Neural progenitor cell (in vitro differentiated cells): Measurements from ENCODE around the gene FBXL13.

ENCODE experiments used
- EZH2 ChIP-seq: fragments of 200-600 bp; sonication (generic); IDR thresholded peaks from 2 replicates; pipeline ENCODE4 v1.6.1; 2017; ENCODE audit warnings: antibody characterized with exemption, mild to moderate bottlenecking, moderate library complexity
- TF ChIP-seq, protein P1 (sequence below): fragments of 200-600 bp; sonication (generic); IDR thresholded peaks from 2 replicates; pipeline ENCODE4 v1.5.1; 2017; ENCODE audit warnings: antibody characterized with exemption, mild to moderate bottlenecking

- no peak for TF ChIP-seq EZH2
- TF ChIP-seq, protein P1, sequence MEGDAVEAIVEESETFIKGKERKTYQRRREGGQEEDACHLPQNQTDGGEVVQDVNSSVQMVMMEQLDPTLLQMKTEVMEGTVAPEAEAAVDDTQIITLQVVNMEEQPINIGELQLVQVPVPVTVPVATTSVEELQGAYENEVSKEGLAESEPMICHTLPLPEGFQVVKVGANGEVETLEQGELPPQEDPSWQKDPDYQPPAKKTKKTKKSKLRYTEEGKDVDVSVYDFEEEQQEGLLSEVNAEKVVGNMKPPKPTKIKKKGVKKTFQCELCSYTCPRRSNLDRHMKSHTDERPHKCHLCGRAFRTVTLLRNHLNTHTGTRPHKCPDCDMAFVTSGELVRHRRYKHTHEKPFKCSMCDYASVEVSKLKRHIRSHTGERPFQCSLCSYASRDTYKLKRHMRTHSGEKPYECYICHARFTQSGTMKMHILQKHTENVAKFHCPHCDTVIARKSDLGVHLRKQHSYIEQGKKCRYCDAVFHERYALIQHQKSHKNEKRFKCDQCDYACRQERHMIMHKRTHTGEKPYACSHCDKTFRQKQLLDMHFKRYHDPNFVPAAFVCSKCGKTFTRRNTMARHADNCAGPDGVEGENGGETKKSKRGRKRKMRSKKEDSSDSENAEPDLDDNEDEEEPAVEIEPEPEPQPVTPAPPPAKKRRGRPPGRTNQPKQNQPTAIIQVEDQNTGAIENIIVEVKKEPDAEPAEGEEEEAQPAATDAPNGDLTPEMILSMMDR = no peak
Measured at GRCh38 chr7:102975854-102976253, 98.7 kb downstream of the FBXL13 start.
